Ishikawa (cell line): ENCODE data around the gene GATB.

ENCODE experiments used
- CEBPB ChIP-seq: IDR thresholded peaks from 2 replicates; pipeline ENCODE4 v1.6.1; 2012
- CREB1 ChIP-seq: IDR thresholded peaks from 2 replicates; pipeline ENCODE4 v1.6.1; 2012; ENCODE audit warnings: low read depth
- EGR1 ChIP-seq: IDR thresholded peaks from 2 replicates; pipeline ENCODE4 v1.6.1; 2012
- EP300 ChIP-seq: IDR thresholded peaks from 2 replicates; pipeline ENCODE4 v1.6.1; 2012; ENCODE audit warnings: borderline replicate concordance
- FOXM1 ChIP-seq: IDR thresholded peaks from 2 replicates; pipeline ENCODE4 v1.6.1; 2012; ENCODE audit warnings: low read depth, borderline replicate concordance
- MAX ChIP-seq: IDR thresholded peaks from 2 replicates; pipeline ENCODE4 v1.6.1; 2012
- NFIC ChIP-seq: IDR thresholded peaks from 2 replicates; pipeline ENCODE4 v1.6.1; 2012
- RAD21 ChIP-seq: IDR thresholded peaks from 2 replicates; pipeline ENCODE4 v1.6.1; 2012; ENCODE audit warnings: low read depth
- REST ChIP-seq: IDR thresholded peaks from 2 replicates; pipeline ENCODE4 v1.6.1; 2012; ENCODE audit warnings: low read depth, mild to moderate bottlenecking
- TAF1 ChIP-seq: IDR thresholded peaks from 2 replicates; pipeline ENCODE4 v1.6.1; 2012; ENCODE audit warnings: low read depth, mild to moderate bottlenecking
- TCF12 ChIP-seq: IDR thresholded peaks from 2 replicates; pipeline ENCODE4 v1.6.1; 2012; ENCODE audit warnings: low read depth
- TEAD4 ChIP-seq: IDR thresholded peaks from 2 replicates; pipeline ENCODE4 v1.6.1; 2012
- USF1 ChIP-seq: IDR thresholded peaks from 2 replicates; pipeline ENCODE4 v1.6.1; 2012
- YY1 ChIP-seq: IDR thresholded peaks from 2 replicates; pipeline ENCODE4 v1.6.1; 2012; ENCODE audit warnings: low read depth
- ZBTB7A ChIP-seq: IDR thresholded peaks from 2 replicates; pipeline ENCODE4 v1.6.1; 2012; ENCODE audit warnings: low read depth

Gene GATB

GRCh38 chr4:151718984-151719955, 41.5 kb downstream of the GATB start:
- no peak for TF ChIP-seq REST
- no peak for TF ChIP-seq EP300
- no peak for TF ChIP-seq CREB1

DNA sequence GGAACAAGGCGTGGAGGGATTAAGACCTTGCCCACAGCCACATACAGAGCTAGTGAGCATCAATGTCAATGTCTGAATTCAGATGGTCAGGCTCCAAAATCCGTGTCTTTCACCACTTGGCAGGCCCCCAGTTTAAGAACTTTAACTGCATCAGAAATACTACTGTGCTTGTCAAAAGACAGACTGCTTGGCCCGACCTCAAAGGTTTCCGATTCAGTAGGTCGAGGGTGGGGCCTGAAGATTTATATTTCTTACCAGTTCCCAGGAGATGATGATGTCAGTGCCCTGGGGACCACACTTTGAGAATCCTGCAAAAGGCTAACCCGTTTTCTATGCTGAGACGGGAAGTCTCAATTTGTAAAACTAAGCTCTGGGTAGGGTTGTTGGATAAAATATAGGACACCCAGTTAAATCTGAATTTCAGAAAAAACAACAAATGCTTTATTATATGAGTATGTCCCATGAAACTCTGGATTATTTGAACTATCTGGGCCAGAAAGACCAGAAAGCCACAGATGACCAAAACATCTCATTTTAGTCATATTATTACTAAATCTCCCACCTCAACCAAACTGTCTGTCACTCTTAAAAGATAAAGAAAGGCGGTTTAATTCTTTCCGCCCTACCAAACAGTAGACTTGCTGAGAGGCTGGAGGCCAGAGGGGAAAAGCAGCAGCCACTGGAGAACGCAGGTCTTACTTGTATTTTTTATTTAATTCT, 42.7 kb downstream of the GATB start:
- no peak for TF ChIP-seq YY1
- TF ChIP-seq EGR1 = no peak
- TF ChIP-seq TAF1 = no peak
- TF ChIP-seq CEBPB = no peak
- TF ChIP-seq TCF12 = no peak
- TF ChIP-seq ZBTB7A = no peak
- TF ChIP-seq NFIC = no peak
- TF ChIP-seq FOXM1 = no peak
- no peak for TF ChIP-seq RAD21
- no peak for TF ChIP-seq EP300

- TF ChIP-seq CREB1 (no peak), TEAD4 (no peak), MAX (no peak)
These were observed 43.5 kb downstream of the GATB start for GRCh38 chr4:151717314-151717713.

DNA sequence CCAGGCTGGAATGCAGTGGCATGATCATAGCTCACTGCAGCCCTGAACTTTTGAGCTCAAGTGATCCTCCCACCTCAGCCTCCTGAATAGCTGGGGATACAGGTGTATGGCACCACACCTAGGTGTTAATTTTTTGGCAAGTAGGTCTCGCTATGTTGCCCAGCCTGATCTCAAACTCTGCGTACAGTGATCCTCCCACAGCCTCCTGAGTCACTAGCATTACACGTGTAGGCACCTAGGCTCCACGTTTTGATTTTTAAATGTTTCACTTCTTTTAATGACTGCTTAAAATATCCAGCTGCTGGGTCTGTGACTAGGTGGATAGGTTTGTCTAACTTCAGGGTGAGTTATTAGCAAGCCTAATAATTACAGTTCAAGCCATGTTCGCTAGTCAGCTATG, 44.5 kb downstream of the GATB start:
- TF ChIP-seq TAF1 (no peak), TEAD4 (no peak), CREB1 (no peak), ZBTB7A (no peak), REST (no peak), MAX (no peak), CEBPB (no peak), YY1 (no peak), TCF12 (no peak), EP300 (no peak)

- TF ChIP-seq MAX (no peak), EP300 (no peak)
These were observed 44.9 kb downstream of the GATB start for GRCh38 chr4:151715881-151716280.

DNA sequence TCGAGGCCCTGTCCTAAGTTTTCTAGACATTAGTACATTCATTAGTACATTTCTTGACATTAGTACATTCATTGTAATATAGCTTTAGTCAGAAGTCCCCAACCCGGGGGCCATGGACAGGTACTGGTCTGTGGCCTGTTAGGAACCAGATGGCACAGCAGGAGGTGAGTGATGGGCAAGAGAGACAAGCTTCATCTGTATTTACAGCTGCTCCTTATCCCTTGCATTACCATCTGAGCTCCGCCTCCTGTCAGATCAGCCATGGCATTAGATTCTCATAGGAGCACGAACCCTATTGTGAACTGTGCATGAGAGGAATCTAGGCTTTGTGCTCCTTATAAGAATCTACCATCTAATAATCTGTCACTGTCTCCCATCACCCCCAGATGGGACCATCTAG, 48.0 kb downstream of the GATB start:
- TF ChIP-seq USF1 = no peak
- TF ChIP-seq YY1 = no peak
- no peak for TF ChIP-seq FOXM1
- TF ChIP-seq TAF1 = no peak
- no peak for TF ChIP-seq TCF12
- TF ChIP-seq CEBPB = no peak
- TF ChIP-seq CREB1 = no peak
- TF ChIP-seq MAX = no peak
- TF ChIP-seq ZBTB7A = no peak
- TF ChIP-seq RAD21 = no peak
